NCI-H2227 treated with DMSO at 0.1 percent for 48 hours (cell line): ENCODE measurements around the gene PRSS36.
"Not testable (repeated sequence)": the region's sequence is repeated elsewhere in the genome, so short reads cannot be mapped to it uniquely, and the experiment has no call there.

ENCODE experiments used
- DNase-seq: peaks from one replicate; lab custom pipeline; 2025; lab: John Stamatoyannopoulos, UW

The PRSS36 gene

DNA sequence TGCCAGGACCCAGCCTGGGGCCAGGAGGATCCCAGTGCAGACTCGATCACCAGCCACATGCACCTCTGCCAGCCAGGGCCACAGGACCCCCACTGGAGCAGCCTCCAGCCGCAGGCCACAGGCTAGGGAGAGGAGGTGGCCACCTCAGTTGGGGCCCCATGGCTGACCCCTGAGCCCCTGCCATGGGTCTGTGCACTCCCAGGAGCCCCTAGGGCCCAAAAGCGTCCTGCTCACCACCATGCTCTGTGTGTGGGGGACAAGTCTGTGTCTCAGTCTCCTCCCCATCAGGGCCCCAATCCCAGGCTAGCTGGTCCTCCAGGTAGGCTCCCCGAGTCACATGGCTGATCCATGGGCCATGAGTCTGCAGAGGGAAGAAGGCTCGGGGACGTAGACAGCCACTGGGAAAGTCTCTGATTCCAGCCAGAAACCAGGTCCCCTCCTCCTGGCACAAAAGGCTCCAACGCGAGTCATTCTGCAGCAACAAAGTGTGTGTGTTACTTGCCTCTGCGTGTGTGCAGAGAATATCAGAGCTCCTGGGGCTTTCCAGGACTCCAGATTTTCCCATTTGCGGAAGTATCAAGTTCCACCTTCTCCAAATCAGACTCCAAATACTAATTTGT is 8.3 kb downstream of the PRSS36 start:
- DNase-seq: no peak

DNA sequence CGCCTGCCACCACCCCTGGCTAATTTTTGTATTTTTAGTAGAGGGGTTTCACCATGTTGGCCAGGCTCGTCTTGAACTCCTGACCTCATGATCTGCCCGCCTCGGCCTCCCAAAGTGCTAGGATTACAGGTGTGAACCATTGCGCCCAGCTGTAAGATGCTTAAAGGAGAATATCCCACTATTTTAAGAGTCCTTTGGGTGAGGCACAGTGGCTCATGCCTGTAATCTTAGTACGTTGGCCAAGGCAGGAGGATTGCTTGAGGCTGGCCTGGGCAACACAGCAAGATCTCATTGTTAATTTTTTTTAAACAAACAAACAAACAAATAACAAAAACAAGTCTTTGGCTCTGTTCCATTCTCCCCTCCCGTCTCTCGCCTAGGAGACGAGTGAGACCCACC is 8.8 kb downstream of the PRSS36 start:
- not testable (repeated sequence) for DNase-seq

DNA sequence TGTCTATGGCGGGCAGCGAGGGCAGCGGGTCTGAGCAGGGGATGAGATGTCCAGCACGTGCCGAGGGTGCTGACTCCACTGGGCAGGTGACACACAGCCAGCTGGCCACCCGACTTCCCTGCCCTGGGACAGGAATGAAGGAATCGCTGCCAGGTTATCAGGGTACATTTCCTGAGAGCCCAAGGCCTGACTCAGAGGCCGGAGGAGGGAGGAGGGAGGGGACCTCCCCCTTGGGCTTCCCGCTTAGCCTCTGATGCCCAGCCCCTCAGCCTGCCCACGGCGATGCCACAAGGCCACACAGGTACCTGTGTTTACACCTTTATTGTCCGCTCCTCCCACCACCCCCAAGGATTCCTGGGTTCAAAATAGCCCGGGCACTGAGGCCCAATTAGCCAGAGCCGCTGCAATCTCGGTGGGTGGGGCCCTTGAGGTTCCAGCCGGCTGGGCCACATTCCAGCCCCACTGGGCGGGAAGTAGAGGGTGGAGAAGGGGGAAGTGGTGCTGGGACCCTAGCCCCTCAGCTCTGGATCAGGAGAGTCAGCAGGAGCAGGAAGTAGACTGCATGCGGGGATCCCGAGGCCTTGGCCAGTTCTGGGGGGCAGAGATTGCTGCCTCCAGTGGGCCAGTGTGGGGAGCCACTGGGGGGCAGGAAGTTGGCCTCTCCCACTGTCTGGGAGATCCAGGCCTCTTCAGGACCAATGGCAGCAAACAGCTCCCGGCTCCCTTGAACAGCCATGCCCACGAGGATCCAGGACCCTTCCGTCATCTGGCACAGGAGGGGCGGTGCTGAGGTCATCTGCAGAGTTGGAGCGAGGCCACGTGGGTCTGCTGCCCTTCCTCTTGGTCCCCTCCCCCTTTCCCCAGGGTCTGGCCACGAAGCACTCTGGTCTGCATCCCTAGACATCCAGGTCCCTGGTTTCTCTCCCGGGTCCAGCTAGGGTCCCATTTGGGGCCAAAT is 11.0 kb downstream of the PRSS36 start:
- DNase-seq: no peak

DNA sequence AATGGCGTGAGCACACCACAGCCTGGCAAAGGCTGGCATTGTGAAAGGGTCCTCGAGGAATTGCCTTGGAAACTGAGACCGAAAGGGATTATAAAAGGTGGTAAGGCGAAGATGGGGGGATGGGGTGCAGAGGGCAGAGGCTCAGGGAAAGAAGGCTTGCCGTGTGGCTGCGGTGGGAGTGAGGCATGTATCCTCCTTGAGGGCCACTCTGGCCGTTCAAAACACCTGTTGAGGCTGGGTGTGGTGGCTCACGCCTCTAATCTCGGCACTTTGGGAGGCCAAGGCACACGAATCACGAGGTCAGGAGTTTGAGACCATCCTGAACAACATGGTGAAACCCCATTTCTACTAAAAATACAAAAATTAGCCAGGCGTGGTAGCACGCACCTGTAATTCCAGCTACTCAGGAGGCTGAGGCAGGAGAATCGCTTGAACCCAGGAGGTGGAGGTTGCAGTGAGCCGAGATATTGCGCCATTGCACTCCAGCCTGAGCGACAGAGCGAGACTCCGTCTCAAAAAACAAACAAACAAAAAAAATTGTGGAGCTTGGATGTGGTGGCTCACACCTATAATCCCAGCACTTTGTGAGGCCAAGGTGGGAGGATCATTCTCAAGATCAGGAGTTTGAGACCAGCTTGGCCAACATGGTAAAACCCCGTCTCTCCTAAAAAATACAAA is 12.9 kb downstream of the PRSS36 start:
- not testable (repeated sequence) for DNase-seq

DNA sequence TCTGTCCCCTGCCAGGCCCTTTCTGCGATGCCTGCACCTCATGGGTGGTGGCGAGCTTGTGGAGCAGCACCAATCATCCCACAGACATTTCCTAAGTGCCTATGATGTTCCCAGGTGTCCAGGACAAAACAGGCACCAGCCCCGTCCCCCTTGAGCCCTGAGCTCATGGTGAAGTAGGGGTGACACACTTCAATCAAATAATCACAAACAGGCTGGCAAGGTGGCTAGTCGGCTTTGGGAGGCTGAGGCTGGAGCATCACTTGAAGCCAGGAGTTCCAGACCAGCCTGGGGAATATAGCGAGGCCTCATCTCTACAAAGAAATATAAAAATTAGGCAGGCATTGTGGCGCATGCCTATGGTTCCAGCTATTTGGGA is 13.6 kb downstream of the PRSS36 start:
- no peak for DNase-seq

DNA sequence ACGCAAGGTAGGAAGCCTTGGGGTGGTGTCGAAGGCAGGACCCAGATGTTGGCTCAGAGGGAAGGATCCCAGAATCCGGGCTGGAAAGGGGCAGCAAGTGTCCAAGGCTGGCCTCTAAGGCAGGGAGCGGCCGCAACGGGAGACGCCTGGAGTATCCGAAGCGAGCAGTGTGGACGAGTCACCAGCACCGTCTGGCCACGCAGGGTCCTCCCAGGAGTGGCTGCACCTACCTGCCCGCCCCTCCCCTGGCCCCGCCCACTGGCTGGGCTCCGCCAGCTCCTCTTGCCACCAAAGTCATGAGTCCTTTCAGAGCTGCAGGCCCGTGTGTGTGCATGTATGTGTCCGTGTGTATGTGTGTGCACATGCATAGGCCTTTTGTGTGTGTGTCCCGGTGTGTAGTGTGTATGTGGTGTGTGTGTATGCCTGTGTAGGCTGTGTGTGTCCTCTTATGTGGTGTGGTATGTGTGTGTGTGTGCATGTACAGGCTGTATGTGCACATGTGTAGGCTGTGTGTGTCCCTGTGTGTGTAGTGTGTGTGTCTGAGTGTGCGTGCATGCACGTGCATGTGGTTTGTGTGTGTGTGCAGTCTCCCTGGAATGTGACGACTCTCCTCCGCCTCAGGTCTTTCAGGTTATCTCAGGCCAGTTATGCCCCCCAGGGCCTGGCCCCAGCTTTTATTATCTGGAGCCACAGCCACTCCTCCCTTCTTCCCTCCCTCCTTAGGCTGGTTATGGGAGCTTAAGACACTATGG is 14.2 kb downstream of the PRSS36 start, which contains the start of gene PRSS8:
TSS of gene PRSS8 (minus strand) at position 193 of the 752 bp plus-strand sequence. CDS start 229 bp downstream, outside the sequence.
- no peak for DNase-seq

DNA sequence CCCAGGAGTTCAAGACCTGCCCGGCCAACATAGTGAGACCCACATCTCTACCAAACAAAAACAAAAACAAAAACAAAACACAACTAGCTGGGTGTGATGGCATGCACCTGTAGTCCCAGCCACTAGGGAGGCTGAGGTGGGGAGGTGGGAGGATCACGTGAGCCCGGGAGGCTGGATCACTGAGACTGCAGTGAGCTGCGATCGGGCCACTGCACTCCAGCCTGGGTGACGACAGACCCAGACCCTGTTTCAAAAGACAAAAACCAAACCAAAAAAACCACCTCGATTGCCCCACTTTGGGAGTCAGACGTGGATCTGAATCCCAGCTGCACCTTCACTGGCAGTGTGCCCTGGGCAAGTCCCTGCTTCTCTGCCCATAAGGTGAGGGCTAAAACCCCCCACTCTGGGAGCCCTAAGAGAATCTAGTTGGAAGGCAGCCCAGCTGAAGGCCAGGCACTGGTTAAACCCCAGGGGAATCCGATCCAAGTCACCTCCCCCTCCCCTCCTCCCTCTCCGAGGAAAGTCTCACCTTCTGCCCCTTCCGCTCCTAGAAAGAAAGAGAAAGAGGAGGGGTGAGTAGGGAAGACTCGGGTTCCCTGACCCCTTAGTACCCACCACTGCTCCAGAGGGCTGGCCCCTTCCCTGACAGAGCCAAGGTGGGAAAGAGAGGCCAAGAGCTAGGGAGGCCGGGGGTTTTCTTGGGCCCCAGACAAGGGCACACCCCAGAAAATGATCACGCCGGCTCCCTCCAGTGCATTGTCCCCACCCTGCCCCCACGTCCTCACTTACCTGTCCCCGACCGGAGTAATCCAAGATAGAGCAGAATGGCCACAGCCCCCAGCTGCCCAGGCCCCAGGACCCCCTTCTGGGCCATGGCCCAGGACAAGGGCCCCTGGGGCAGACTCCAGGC is 15.0 kb downstream of the PRSS36 start:
- DNase-seq: peak; percentile 13

DNA sequence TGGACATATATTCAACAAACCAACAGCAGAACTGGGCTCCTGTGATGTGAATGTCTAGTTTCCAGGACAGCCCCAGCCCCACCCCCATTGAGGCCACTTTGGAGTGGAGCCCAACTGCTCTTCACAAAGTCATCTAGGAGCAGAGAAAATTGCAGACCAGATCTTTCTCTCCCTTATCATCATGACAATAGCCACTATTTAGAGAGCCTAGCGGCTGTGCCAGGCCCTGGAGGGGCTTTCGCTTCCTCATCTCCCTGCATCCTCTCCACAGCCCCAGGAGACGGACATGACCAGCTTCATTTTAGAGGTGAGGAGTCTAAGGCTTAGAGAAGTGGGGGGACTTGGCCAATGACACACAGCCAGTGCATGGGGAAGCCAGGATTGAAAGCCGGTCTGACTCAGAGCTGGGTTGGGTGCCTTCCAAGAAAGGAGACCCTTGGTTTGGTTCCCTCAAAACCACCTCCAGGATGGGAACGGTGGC is 15.7 kb downstream of the PRSS36 start:
- DNase-seq: peak; percentile 85

GRCh38 chr16:31133046-31133501 is 16.8 kb downstream of the PRSS36 start:
- DNase-seq: no peak

- DNase-seq: no peak
Observed at GRCh38 chr16:31132303-31132979, 17.4 kb downstream of the PRSS36 start.

DNA sequence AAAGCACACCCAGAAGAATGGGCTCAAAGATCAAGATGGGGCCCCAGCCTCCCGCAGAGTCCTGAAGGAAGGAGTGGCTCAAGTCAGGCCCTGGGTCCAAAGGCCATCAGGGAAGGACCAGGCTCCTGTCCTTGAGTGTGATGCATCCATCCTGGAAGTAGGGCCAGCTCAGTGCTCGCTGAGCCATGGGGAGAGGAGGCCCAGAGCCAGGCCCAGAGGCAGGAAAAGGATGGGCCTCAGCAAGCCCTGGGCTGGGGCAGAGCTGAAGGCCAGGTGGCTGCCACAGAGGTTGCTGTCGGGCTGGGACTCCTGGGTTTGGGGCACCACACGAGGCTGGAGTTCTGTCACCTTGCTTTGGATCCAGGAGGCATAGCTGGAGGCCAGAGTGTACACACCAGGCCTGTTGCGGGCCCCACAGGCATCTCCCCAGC is 18.0 kb downstream of the PRSS36 start:
- no peak for DNase-seq

GRCh38 chr16:31131416-31131815 is 18.4 kb downstream of the PRSS36 start:
- no peak for DNase-seq

DNA sequence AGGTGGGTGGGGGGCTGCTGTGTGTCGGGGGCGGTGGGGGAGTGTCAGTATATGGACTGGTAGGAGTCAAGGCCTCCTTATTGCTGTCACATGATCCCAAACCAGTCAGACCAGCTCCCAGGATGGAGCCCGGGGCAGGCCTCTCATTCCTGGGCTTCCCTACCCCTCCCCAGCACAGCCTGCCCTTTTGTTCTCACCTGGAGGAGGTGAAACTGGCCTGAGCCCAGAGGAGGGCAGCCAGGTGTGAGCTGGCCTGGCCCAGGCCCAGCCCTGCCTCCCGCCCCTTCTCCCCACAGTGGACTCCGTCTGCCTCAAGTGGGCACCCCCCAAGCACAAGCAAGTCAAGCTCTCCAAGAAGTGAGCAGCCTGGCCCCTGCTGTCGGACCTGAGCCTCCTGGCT is 19.0 kb downstream of the PRSS36 start:
- DNase-seq: no peak

GRCh38 chr16:31130336-31130891 is 19.5 kb downstream of the PRSS36 start:
- no peak for DNase-seq

GRCh38 chr16:31129568-31130335 is 20.1 kb downstream of the PRSS36 start:
- DNase-seq: no peak

GRCh38 chr16:31128711-31129567 is 20.9 kb downstream of the PRSS36 start:
- no peak for DNase-seq

- no peak for DNase-seq
Observed at GRCh38 chr16:31127182-31127581, 22.7 kb downstream of the PRSS36 start.

GRCh38 chr16:31125844-31126243 is 24.0 kb downstream of the PRSS36 start:
- no peak for DNase-seq
